Sigmoid colon (tissue), 7 donors: Measurements from ENCODE around the gene FLII. TPM values are rescaled to one million over a fixed set of nuclear protein-coding genes. Genes with fewer than 3 reads are reported as not detected.

Experiments
- DNase-seq: peaks from one replicate; pipeline ENCODE4 v3.0.0-alpha.2; 2019
- H3K27ac ChIP-seq, 4 donors: fragments of 200-600 bp; sonication (generic); one replicate each; pipeline ENCODE4 v1.5.1; 2016 to 2019; ENCODE audit warnings: mild to moderate bottlenecking in 1 of 4
- H3K27me3 ChIP-seq, 3 donors: fragments of 200-600 bp; sonication (generic); one replicate each; pipeline ENCODE4 v1.5.1; 2019; ENCODE audit warnings: mild to moderate bottlenecking in 1 of 3
- H3K36me3 ChIP-seq, 4 donors: fragments of 200-600 bp; sonication (generic); one replicate each; pipeline ENCODE4 v1.5.1; 2016 to 2019
- H3K4me1 ChIP-seq, 4 donors: fragments of 200-600 bp; sonication (generic); one replicate each; pipeline ENCODE4 v1.5.1; 2017 to 2019
- H3K4me3 ChIP-seq, 4 donors: fragments of 200-600 bp; sonication (generic); one replicate each; pipeline ENCODE4 v1.5.1; 2017 to 2019; ENCODE audit warnings: mild to moderate bottlenecking in 2 of 4, moderate library complexity in 1 of 4
- H3K9me3 ChIP-seq, 4 donors: fragments of 200-600 bp in 3 of 4; sonication (generic) in 3 of 4; one replicate each; pipeline versions ENCODE4 v1.5.1 to v1.6.1; 2013 to 2019
- CTCF ChIP-seq, 4 experiments: fragments of 450-650 bp in 3 of 4; fragments of 200-600 bp in 1 of 4; IDR thresholded peaks; one replicate each; pipeline ENCODE4 v1.5.1; 2016 to 2019; ENCODE audit warnings: antibody characterized with exemption in 4 of 4, mild to moderate bottlenecking in 3 of 4, moderate library complexity in 2 of 4
- EP300 ChIP-seq, 4 donors: sonication (generic); formaldehyde crosslinking; IDR thresholded peaks; one replicate each; pipeline ENCODE4 v1.6.1; 2017; ENCODE audit warnings: antibody characterized with exemption in 4 of 4
- POLR2A ChIP-seq, 2 donors: fragments of 450-650 bp; IDR thresholded peaks; one replicate each; pipeline ENCODE4 v1.6.1; 2016; ENCODE audit warnings: antibody characterized with exemption in 2 of 2, mild to moderate bottlenecking in 2 of 2, moderate library complexity in 2 of 2
- POLR2AphosphoS5 ChIP-seq, 4 donors: sonication (generic); formaldehyde crosslinking; IDR thresholded peaks; one replicate each; pipeline ENCODE4 v1.6.1; 2017; ENCODE audit warnings: antibody characterized with exemption in 4 of 4
- WGBS, 2 donors: extraction: QIAGEN DNeasy Blood & Tissue Kit; methylation state at CpG; one replicate each; pipeline ENCODE4 v1.1.7; 2013; 5-methylcytosine and 5-hydroxymethylcytosine counted together
- intact Hi-C: fragments of 100-400 bp; cut with DNase I; formaldehyde crosslinking; loops from one replicate; pipeline ENCODE4 v1.15.1; 2023
- polyA plus RNA-seq, 3 donors: library from polyadenylated mRNA; stranded (reverse); fragments of 200-250 nt; gene quantifications; one replicate each; pipeline ENCODE4 v1.2.3, GENCODE V29; 2013
- total RNA-seq, 4 donors: library from RNA; depleted of rRNA; stranded (reverse); fragments of >200 nt; gene quantifications; one replicate each; pipeline ENCODE4 v1.1.0, GENCODE V29; 2016
- donor health status: healthy with polysubstance abuse.
- donor health status: Bipolar disorder and iron deficiency.
- donor health status: healthy.

Gene FLII
- total and polyA plus RNA-seq, 7 donors = 115 to 422 (median 222) TPM

GRCh38 chr17:18234853-18235380 is 23.6 kb downstream of the FLII start:
- Histone ChIP-seq H3K4me3 (no peak overlapping the region), H3K4me1 (no peaks in the 10 kb centered on the region), H3K27me3 (no peaks in the 10 kb centered on the region), H3K27ac (no peak overlapping the region), H3K36me3 (peaks cover 0 to 67% (median 25%) of the 10 kb centered on the region in 4 donors), H3K9me3 (no peaks in the 10 kb centered on the region)
- WGBS, 2 donors = 96 to 97% methylated on average over 22 of the region's 22 CpGs
- intact Hi-C loops = no loop called here
- TF ChIP-seq POLR2AphosphoS5 (IDR thresholded peaks at IDR 0.05) (no peak), CTCF (IDR thresholded peaks at IDR 0.05) (no peak), POLR2A (IDR thresholded peaks at IDR 0.05) (no peak), EP300 (IDR thresholded peaks at IDR 0.05) (no peak)
- no peak for DNase-seq

GRCh38 chr17:18233803-18234518 is 24.6 kb downstream of the FLII start:
- H3K36me3 ChIP-seq = peaks cover 0 to 63% (median 25%) of the 10 kb centered on the region in 4 donors
- no peaks in the 10 kb centered on the region for H3K27me3 ChIP-seq
- no peak for TF ChIP-seq POLR2A (IDR thresholded peaks at IDR 0.05)
- TF ChIP-seq POLR2AphosphoS5 (IDR thresholded peaks at IDR 0.05) = no peak
- no peak for TF ChIP-seq CTCF (IDR thresholded peaks at IDR 0.05)
- no peak for TF ChIP-seq EP300 (IDR thresholded peaks at IDR 0.05)
- WGBS, 2 donors = 94 to 95% methylated on average over 22 of the region's 22 CpGs
- DNase-seq = no peak
- no peak overlapping the region for H3K27ac ChIP-seq
- H3K4me1 ChIP-seq = no peaks in the 10 kb centered on the region
- no peaks in the 10 kb centered on the region for H3K9me3 ChIP-seq
- no peak overlapping the region for H3K4me3 ChIP-seq
- intact Hi-C loops = no loop called here

- no peak for DNase-seq
- no peaks in the 10 kb centered on the region for H3K9me3 ChIP-seq
- no peak overlapping the region for H3K27ac ChIP-seq
- intact Hi-C loops = no loop called here
- no peak overlapping the region for H3K4me3 ChIP-seq
- peaks cover 0 to 36% (median 15%) of the 10 kb centered on the region in 4 donors for H3K36me3 ChIP-seq
- TF ChIP-seq POLR2AphosphoS5 (IDR thresholded peaks at IDR 0.05) (no peak), EP300 (IDR thresholded peaks at IDR 0.05) (no peak)
- H3K4me1 ChIP-seq = peaks cover 0 to 15% (median 9%) of the 10 kb centered on the region in 4 donors
- WGBS, 2 donors = 77 to 81% methylated on average over 9 of the region's 9 CpGs
- H3K27me3 ChIP-seq = no peaks in the 10 kb centered on the region
Measured at GRCh38 chr17:18231164-18231563, 27.4 kb downstream of the FLII start.

GRCh38 chr17:18230288-18231141 is 28.0 kb downstream of the FLII start:
- peaks cover 0 to 18% (median 12%) of the 10 kb centered on the region in 4 donors for H3K4me1 ChIP-seq
- intact Hi-C loops = no loop called here
- peaks cover 0 to 29% (median 13%) of the 10 kb centered on the region in 4 donors for H3K36me3 ChIP-seq
- H3K4me3 ChIP-seq = no peak overlapping the region
- DNase-seq = no peak
- WGBS, 2 donors = 83 to 87% methylated on average over 14 of the region's 14 CpGs
- TF ChIP-seq POLR2AphosphoS5 (IDR thresholded peaks at IDR 0.05) = no peak
- TF ChIP-seq CTCF (IDR thresholded peaks at IDR 0.05) = no peak
- no peak for TF ChIP-seq EP300 (IDR thresholded peaks at IDR 0.05)
- no peak for TF ChIP-seq POLR2A (IDR thresholded peaks at IDR 0.05)
- H3K27me3 ChIP-seq = no peaks in the 10 kb centered on the region
- no peaks in the 10 kb centered on the region for H3K9me3 ChIP-seq
- no peak overlapping the region for H3K27ac ChIP-seq

GRCh38 chr17:18229771-18230170 is 28.8 kb downstream of the FLII start:
- 93 to 94% methylated on average over 7 of the region's 7 CpGs for WGBS, 2 donors
- no peaks in the 10 kb centered on the region for H3K9me3 ChIP-seq
- no peak for TF ChIP-seq POLR2A (IDR thresholded peaks at IDR 0.05)
- TF ChIP-seq POLR2AphosphoS5 (IDR thresholded peaks at IDR 0.05) = no peak
- TF ChIP-seq CTCF (IDR thresholded peaks at IDR 0.05) = no peak
- TF ChIP-seq EP300 (IDR thresholded peaks at IDR 0.05) = no peak
- H3K4me3 ChIP-seq = no peak overlapping the region
- no peaks in the 10 kb centered on the region for H3K27me3 ChIP-seq
- no peak for DNase-seq
- intact Hi-C loops = loop anchor here (5.0 kb wide), 1 partner anchor 88 kb away; the partner anchor contains the start of gene SMCR8
- no peak overlapping the region for H3K27ac ChIP-seq
- peaks cover 0 to 21% (median 16%) of the 10 kb centered on the region in 4 donors for H3K4me1 ChIP-seq
- H3K36me3 ChIP-seq = peaks cover 0 to 22% (median 10%) of the 10 kb centered on the region in 4 donors
